H1 (cell line): ENCODE measurements around the gene FBLN2. TPM values are rescaled to one million over a fixed set of nuclear protein-coding genes. Genes with fewer than 3 reads are reported as not detected.

ENCODE experiments used
- polyA plus RNA-seq, 7 experiments: library from polyadenylated mRNA; depleted of rRNA in 3 of 7; stranded (reverse) in 5 of 7; unstranded in 2 of 7; fragments of >200 nt in 5 of 7; fragments of 200-250 nt in 2 of 7; gene quantifications; 1 replicate in 5 of 7; 2 replicates in 1 of 7; 4 replicates in 1 of 7; pipeline versions ENCODE4 v1.2.1 to v1.2.3, GENCODE V29; 2011 to 2013; ENCODE audit warnings: missing spikeins in 2 of 7, mixed read lengths in 2 of 7
- total RNA-seq: library from RNA; stranded (reverse); fragmentation: NEBNext Ultra II Directional; extraction: Animal tissue kit (Norgen Biotek cat#: 25700); gene quantifications from 2 replicates; pipeline ENCODE4 v1.2.1, GENCODE V29; 2021
- TF ChIP-seq, protein P1 (sequence below), 3 experiments: IDR thresholded peaks; 1 replicate in 2 of 3; 2 replicates in 1 of 3; pipeline versions ENCODE4 v1.5.1 to v1.6.1; 2011; ENCODE audit warnings: low read length in 3 of 3, mild to moderate bottlenecking in 3 of 3, inconsistent platforms in 2 of 3, low read depth in 1 of 3, moderate library complexity in 1 of 3; ENCODE audit not compliant: insufficient read depth in 1 of 3; ENCODE audit errors: control extremely low read depth in 1 of 3

Gene FBLN2
- total and polyA plus RNA-seq, 2 of the 8 experiments (the other 6 are each of a cell fraction or from before 2014, with no cell fraction given) = 17.4 to 24.2 TPM

DNA sequence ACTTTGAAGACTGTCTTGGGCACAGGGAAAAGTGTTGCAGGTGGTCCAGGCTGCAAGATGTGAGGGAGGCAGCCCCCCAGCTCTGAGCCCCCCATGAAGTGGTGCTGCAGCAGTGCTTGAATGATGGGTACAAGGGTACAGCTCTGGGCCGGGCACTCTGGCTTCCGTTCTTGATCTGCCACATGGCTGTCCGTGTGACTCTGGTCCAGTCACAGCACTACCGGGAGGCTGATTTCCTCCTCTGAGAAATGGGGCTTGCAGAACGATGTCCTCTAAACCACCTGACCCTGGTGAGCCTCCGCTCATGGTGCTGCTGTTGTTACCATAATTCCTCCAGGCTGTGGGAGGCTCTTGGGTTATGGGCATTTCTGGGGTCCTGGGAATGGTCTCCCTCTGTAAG, 75.1 kb downstream of the FBLN2 start (continued):
- TF ChIP-seq, protein P1, sequence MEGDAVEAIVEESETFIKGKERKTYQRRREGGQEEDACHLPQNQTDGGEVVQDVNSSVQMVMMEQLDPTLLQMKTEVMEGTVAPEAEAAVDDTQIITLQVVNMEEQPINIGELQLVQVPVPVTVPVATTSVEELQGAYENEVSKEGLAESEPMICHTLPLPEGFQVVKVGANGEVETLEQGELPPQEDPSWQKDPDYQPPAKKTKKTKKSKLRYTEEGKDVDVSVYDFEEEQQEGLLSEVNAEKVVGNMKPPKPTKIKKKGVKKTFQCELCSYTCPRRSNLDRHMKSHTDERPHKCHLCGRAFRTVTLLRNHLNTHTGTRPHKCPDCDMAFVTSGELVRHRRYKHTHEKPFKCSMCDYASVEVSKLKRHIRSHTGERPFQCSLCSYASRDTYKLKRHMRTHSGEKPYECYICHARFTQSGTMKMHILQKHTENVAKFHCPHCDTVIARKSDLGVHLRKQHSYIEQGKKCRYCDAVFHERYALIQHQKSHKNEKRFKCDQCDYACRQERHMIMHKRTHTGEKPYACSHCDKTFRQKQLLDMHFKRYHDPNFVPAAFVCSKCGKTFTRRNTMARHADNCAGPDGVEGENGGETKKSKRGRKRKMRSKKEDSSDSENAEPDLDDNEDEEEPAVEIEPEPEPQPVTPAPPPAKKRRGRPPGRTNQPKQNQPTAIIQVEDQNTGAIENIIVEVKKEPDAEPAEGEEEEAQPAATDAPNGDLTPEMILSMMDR (IDR thresholded peaks at IDR 0.05; ENCODE audit: control extremely low read depth in 1 of 3, insufficient read depth in 1 of 3, low read depth in 1 of 3, low read length in 3 of 3) = no peak
